Naive thymus-derived CD4-positive, alpha-beta T cell (primary cell): ENCODE data around the gene ZNF431. TPM values are rescaled to one million over a fixed set of nuclear protein-coding genes. Genes with fewer than 3 reads are reported as not detected.
"Not testable (repeated sequence)": the region's sequence is repeated elsewhere in the genome, so short reads cannot be mapped to it uniquely, and the experiment has no call there.

Source experiments
- ATAC-seq: fragments of 150-1000 bp; cut with Tn5 transposase; 2 replicates; pipeline ENCODE4 v1.10.0; 2021; ENCODE audit warnings: mild to moderate bottlenecking, moderate library complexity
- CTCF ChIA-PET: fragments of 350-600 bp; sonication (Branson Sonifier 250); formaldehyde crosslinking; loops from one replicate; lab custom pipeline; 2021; ENCODE audit warnings: antibody characterized with exemption; lab: Charles Lee
- POLR2A ChIA-PET: fragments of 350-600 bp; sonication (Branson Sonifier 250); formaldehyde crosslinking; loops from one replicate; lab custom pipeline; 2021; ENCODE audit warnings: antibody characterized with exemption, inconsistent platforms; lab: Charles Lee
- DNase-seq, 9 donors: peaks; one replicate each; pipeline versions ENCODE4 v3.0.0 to v3.0.0-alpha.2; 2020 to 2022; ENCODE audit warnings: mixed read lengths in 1 of 9
- H3K27ac ChIP-seq: one replicate; pipeline ENCODE4 v1.7.0; 2013; ENCODE audit warnings: mild to moderate bottlenecking, low read depth, low read length, moderate library complexity
- H3K27me3 ChIP-seq, 2 donors: one replicate each; pipeline ENCODE4 v1.7.0; 2013; ENCODE audit warnings: low read length in 2 of 2, mild to moderate bottlenecking in 2 of 2, moderate library complexity in 2 of 2; ENCODE audit not compliant: control insufficient read depth in 2 of 2, insufficient read depth in 2 of 2
- H3K36me3 ChIP-seq, 3 experiments: 1 replicate in 2 of 3; 2 replicates in 1 of 3; pipeline ENCODE4 v1.7.0; 2013; ENCODE audit warnings: low read length in 3 of 3, mild to moderate bottlenecking in 3 of 3, moderate library complexity in 1 of 3; ENCODE audit not compliant: insufficient read depth in 3 of 3, control insufficient read depth in 2 of 3
- H3K4me1 ChIP-seq, 2 donors: one replicate each; pipeline ENCODE4 v1.7.0; 2013; ENCODE audit warnings: low read length in 2 of 2, mild to moderate bottlenecking in 2 of 2, moderate library complexity in 1 of 2; ENCODE audit not compliant: control insufficient read depth in 2 of 2, insufficient read depth in 2 of 2
- H3K4me3 ChIP-seq: 2 replicates; pipeline ENCODE4 v1.7.0; 2013; ENCODE audit warnings: mild to moderate bottlenecking, low read length
- H3K9me3 ChIP-seq, 3 experiments: 1 replicate in 2 of 3; 2 replicates in 1 of 3; pipeline ENCODE4 v1.7.0; 2013; ENCODE audit warnings: low read length in 3 of 3; ENCODE audit not compliant: control insufficient read depth in 2 of 3
- H3K27ac Mint-ChIP-seq, 9 donors: one replicate each; pipeline ENCODE4 v1.8.0; 2020 to 2022; ENCODE audit warnings: mixed read lengths in 9 of 9, mild to moderate bottlenecking in 8 of 9, moderate library complexity in 5 of 9, inconsistent platforms in 2 of 9
- H3K27me3 Mint-ChIP-seq, 5 donors: one replicate each; pipeline ENCODE4 v1.8.0; 2021 to 2022; ENCODE audit warnings: mixed read lengths in 5 of 5, mild to moderate bottlenecking in 1 of 5
- H3K36me3 Mint-ChIP-seq, 5 donors: one replicate each; pipeline ENCODE4 v1.8.0; 2020 to 2022; ENCODE audit warnings: mixed read lengths in 5 of 5, mild to moderate bottlenecking in 3 of 5, inconsistent platforms in 1 of 5
- H3K4me1 Mint-ChIP-seq, 7 donors: one replicate each; pipeline ENCODE4 v1.8.0; 2020 to 2022; ENCODE audit warnings: mixed read lengths in 7 of 7, mild to moderate bottlenecking in 3 of 7, inconsistent platforms in 1 of 7
- H3K4me3 Mint-ChIP-seq, 10 donors: one replicate each; pipeline ENCODE4 v1.8.0; 2020 to 2022; ENCODE audit warnings: mild to moderate bottlenecking in 10 of 10, mixed read lengths in 10 of 10, moderate library complexity in 6 of 10, inconsistent platforms in 2 of 10
- H3K9me3 Mint-ChIP-seq, 11 donors: one replicate each; pipeline ENCODE4 v1.8.0; 2020 to 2022; ENCODE audit warnings: mixed read lengths in 11 of 11, mild to moderate bottlenecking in 4 of 11, inconsistent platforms in 1 of 11, moderate library complexity in 1 of 11
- intact Hi-C, 2 donors: fragments of 100-400 bp; cut with micrococcal nuclease; formaldehyde crosslinking; loops; one replicate each; pipeline ENCODE4 v1.15.1; 2023
- polyA plus RNA-seq, 2 donors: library from polyadenylated mRNA; unstranded; fragments of 300-500 nt; fragmentation: Illumina TruSeq; gene quantifications; one replicate each; pipeline ENCODE4 v1.2.3, GENCODE V29; 2021
- total RNA-seq, 6 experiments: library from RNA in 5 of 6; stranded (reverse) in 5 of 6; gene quantifications; 1 replicate in 5 of 6; 2 replicates in 1 of 6; pipeline ENCODE4 v1.2.3 and lab custom pipeline; 2021 to 2026

The ZNF431 gene
- total and polyA plus RNA-seq, 7 experiments from 2014 or later = 10.1 to 36.8 (median 22.6) TPM

GRCh38 chr19:21141006-21141405 lies 834 bp upstream of the ZNF431 start:
- H3K9me3 Mint-ChIP-seq, H3K4me3 ChIP-seq, H3K4me1 ChIP-seq, DNase-seq, ATAC-seq, H3K27me3 ChIP-seq, H3K27me3 Mint-ChIP-seq, H3K9me3 ChIP-seq: not testable (repeated sequence)
- CTCF ChIA-PET = interaction anchor here (0.5 kb wide), 1 partner anchor 365 kb away, joined by 3 read pairs; no protein-coding TSS in a partner anchor
- peak overlapping the region; percentile 44 for H3K27ac ChIP-seq
- POLR2A ChIA-PET = interaction anchor here (0.8 to 3.0 kb wide), 9 partner anchors 17 to 695 kb away, joined by 3 to 13 read pairs (median 8); partner anchors contain the start of genes ZNF429, ZNF43, ZNF430 and ZNF66
- peaks cover 11 to 36% (median 29%) of the 10 kb centered on the region in 5 donors for H3K36me3 Mint-ChIP-seq
- peak overlapping the region in 6 of 10 donors; percentile 1 to 97 (median 38) for H3K4me3 Mint-ChIP-seq
- intact Hi-C loops = loop anchor here (1.0 to 10.0 kb wide), 11 partner anchors 59 to 974 kb away; partner anchors contain the start of genes ZNF66 (in 2 of the 2), ZNF100 (in 1 of the 2), ZNF430 (in 1 of the 2) and ZNF486 (in 1 of the 2)
- peaks cover 0 to 18% (median 0%) of the 10 kb centered on the region in 3 experiments for H3K36me3 ChIP-seq
- peaks cover 20 to 62% (median 48%) of the 10 kb centered on the region in 7 donors for H3K4me1 Mint-ChIP-seq
- H3K27ac Mint-ChIP-seq = peak overlapping the region in 6 of 9 donors; percentile 48 to 97 (median 85)

DNA sequence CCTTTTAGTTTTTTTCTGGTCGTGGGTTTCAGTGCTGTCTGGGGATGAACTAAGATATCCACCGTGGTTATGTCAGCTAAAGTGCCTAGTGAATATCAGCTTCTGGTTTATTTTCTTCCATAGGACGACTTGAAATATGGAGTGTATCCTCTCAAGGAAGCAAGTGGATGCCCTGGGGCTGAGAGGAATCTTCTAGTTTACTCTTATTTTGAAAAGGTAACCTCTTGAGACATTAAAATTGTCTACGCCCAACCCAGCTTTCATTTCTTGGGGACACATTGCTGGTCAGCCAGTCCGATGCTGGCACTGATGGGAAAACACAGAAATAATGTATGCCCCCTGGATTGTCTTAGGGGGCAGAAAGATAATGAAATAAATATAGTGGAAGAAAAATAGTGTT lies 1.6 kb downstream of the ZNF431 start:
- CTCF ChIA-PET = no interaction called here
- Histone ChIP-seq H3K4me1 (peaks cover 3 to 6% of the 10 kb centered on the region in 2 donors), H3K27me3 (no peaks in the 10 kb centered on the region), H3K9me3 (no peaks in the 10 kb centered on the region), H3K4me3 (no peak overlapping the region), H3K27ac (no peak overlapping the region), H3K36me3 (peaks cover 0 to 33% (median 0%) of the 10 kb centered on the region in 3 experiments)
- DNase-seq (no peak), ATAC-seq (no peak)
- Mint-ChIP-seq H3K4me3 (peak overlapping the region; percentile 51 to 97 (median 83)), H3K27me3 (no peaks in the 10 kb centered on the region), H3K36me3 (peaks cover 15 to 59% (median 51%) of the 10 kb centered on the region in 5 donors), H3K27ac (peak overlapping the region; percentile 51 to 97 (median 76)), H3K9me3 (peaks cover 0 to 15% (median 0%) of the 10 kb centered on the region in 11 donors), H3K4me1 (peaks cover 20 to 70% (median 59%) of the 10 kb centered on the region in 7 donors)
- POLR2A ChIA-PET = interaction anchor here (0.6 to 3.0 kb wide), 5 partner anchors 122 to 1367 kb away, joined by 3 to 13 read pairs (median 4); partner anchors contain the start of gene ZNF708
- intact Hi-C loops = loop anchor here (2.0 to 10.0 kb wide), 8 partner anchors 61 to 976 kb away; partner anchors contain the start of genes ZNF100 (in 1 of the 2), ZNF486 (in 1 of the 2), ZNF493 (in 1 of the 2) and ZNF66 (in 1 of the 2)

DNA sequence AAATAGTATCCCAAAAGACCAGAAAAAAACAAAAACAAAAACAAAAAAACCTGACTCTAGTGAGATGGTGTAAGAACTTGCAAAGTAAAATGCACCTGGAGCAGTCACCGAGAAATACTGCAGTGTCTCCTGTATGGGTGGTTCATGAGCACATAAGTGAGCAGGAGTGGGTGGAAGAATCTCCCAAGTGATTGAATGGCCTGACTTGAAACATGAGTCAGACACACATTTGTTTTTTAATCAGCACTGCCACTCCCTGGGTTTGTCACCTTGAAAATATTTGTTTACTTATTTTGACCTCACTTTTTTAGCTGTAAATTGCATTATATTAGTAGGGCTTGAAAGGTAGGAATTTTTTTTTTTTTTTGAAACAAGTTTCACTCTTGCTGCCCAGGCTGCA lies 2.0 kb downstream of the ZNF431 start:
- no peak for ATAC-seq
- Histone ChIP-seq H3K9me3 (no peaks in the 10 kb centered on the region), H3K36me3 (peaks cover 0 to 33% (median 0%) of the 10 kb centered on the region in 3 experiments), H3K4me1 (peaks cover 3 to 6% of the 10 kb centered on the region in 2 donors), H3K27me3 (no peaks in the 10 kb centered on the region), H3K4me3 (no peak overlapping the region), H3K27ac (no peak overlapping the region)
- CTCF ChIA-PET = no interaction called here
- Mint-ChIP-seq H3K4me3 (peak overlapping the region in 7 of 10 donors; percentile 12 to 97 (median 95)), H3K4me1 (peaks cover 20 to 70% (median 63%) of the 10 kb centered on the region in 7 donors), H3K27me3 (no peaks in the 10 kb centered on the region), H3K9me3 (peaks cover 0 to 19% (median 0%) of the 10 kb centered on the region in 11 donors), H3K36me3 (peaks cover 15 to 64% (median 55%) of the 10 kb centered on the region in 5 donors), H3K27ac (peak overlapping the region in 2 of 9 donors; percentile 62 to 97)
- intact Hi-C loops = loop anchor here (2.0 to 10.0 kb wide), 8 partner anchors 61 to 977 kb away; partner anchors contain the start of genes ZNF100 (in 1 of the 2), ZNF486 (in 1 of the 2), ZNF493 (in 1 of the 2) and ZNF66 (in 1 of the 2)
- POLR2A ChIA-PET = interaction anchor here (0.6 to 0.8 kb wide), 2 partner anchors 122 to 257 kb away, joined by 3 to 4 read pairs; no protein-coding TSS in a partner anchor
- DNase-seq = no peak

GRCh38 chr19:21147540-21147939 lies 5.7 kb downstream of the ZNF431 start:
- H3K9me3 Mint-ChIP-seq = peaks cover 0 to 52% (median 3%) of the 10 kb centered on the region in 11 donors
- POLR2A ChIA-PET = no interaction called here
- no peak overlapping the region for H3K4me3 ChIP-seq
- ATAC-seq (no peak), DNase-seq (no peak)
- H3K36me3 ChIP-seq = peaks cover 0 to 60% (median 7%) of the 10 kb centered on the region in 3 experiments
- intact Hi-C loops = loop anchor here in 1 of 2 donors (10.0 kb wide), 2 partner anchors 153 to 223 kb away; partner anchors contain the start of gene ZNF85
- no peaks in the 10 kb centered on the region for H3K27me3 Mint-ChIP-seq
- peaks cover 14 to 58% (median 48%) of the 10 kb centered on the region in 7 donors for H3K4me1 Mint-ChIP-seq
- peak overlapping the region in 1 of 9 donors; percentile 54 for H3K27ac Mint-ChIP-seq
- CTCF ChIA-PET = no interaction called here
- H3K4me3 Mint-ChIP-seq = no peak overlapping the region
- H3K27me3 ChIP-seq = no peaks in the 10 kb centered on the region
- H3K4me1 ChIP-seq = peaks cover 3 to 4% of the 10 kb centered on the region in 2 donors
- H3K27ac ChIP-seq = no peak overlapping the region
- peaks cover 34 to 95% (median 90%) of the 10 kb centered on the region in 5 donors for H3K36me3 Mint-ChIP-seq
- no peaks in the 10 kb centered on the region for H3K9me3 ChIP-seq

- H3K9me3 ChIP-seq = no peaks in the 10 kb centered on the region
- H3K36me3 ChIP-seq = peaks cover 0 to 66% (median 7%) of the 10 kb centered on the region in 3 experiments
- POLR2A ChIA-PET = no interaction called here
Observed at GRCh38 chr19:21148681-21149080, 6.8 kb downstream of the ZNF431 start.

DNA sequence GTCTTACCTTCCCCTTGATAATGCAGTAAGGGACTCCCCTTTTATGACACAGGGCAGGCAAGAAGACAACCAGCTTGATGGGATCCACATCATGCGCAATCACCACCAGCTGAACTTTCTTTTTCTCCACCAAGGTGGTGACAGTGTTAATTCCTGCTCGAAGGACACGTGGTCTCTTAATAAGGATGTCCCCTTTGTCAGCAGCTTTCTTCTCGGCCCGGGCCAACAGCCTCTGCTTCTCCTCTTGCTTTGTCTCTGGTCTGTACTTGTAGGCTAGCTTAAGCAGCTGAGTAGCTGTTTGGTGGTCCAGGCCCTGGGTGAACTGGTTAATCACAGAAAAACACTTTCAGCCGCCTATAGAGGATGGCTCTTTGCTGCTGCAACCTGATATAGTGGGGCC lies 8.0 kb downstream of the ZNF431 start:
- H3K9me3 ChIP-seq = no peaks in the 10 kb centered on the region
- H3K27ac Mint-ChIP-seq = no peak overlapping the region
- no peaks in the 10 kb centered on the region for H3K27me3 ChIP-seq
- peaks cover 0 to 3% of the 10 kb centered on the region in 2 donors for H3K4me1 ChIP-seq
- DNase-seq = no peak
- intact Hi-C loops = loop anchor here in 1 of 2 donors (10.0 kb wide), 2 partner anchors 155 to 225 kb away; partner anchors contain the start of gene ZNF85
- no peak overlapping the region for H3K4me3 Mint-ChIP-seq
- peaks cover 0 to 37% (median 26%) of the 10 kb centered on the region in 7 donors for H3K4me1 Mint-ChIP-seq
- CTCF ChIA-PET = no interaction called here
- no peak overlapping the region for H3K27ac ChIP-seq
- H3K36me3 ChIP-seq = peaks cover 0 to 63% (median 7%) of the 10 kb centered on the region in 3 experiments
- ATAC-seq = no peak
- no peak overlapping the region for H3K4me3 ChIP-seq
- peaks cover 0 to 66% (median 5%) of the 10 kb centered on the region in 11 donors for H3K9me3 Mint-ChIP-seq
- H3K36me3 Mint-ChIP-seq = peaks cover 30 to 94% (median 85%) of the 10 kb centered on the region in 5 donors
- POLR2A ChIA-PET = interaction anchor here (1.0 kb wide), 1 partner anchor 8 kb away, joined by 3 read pairs; the partner anchor contains the start of gene ZNF431
- no peaks in the 10 kb centered on the region for H3K27me3 Mint-ChIP-seq

More at GRCh38 chr19:21148681-21149080, 6.8 kb downstream of the ZNF431 start:
- Mint-ChIP-seq H3K27me3 (no peaks in the 10 kb centered on the region), H3K27ac (no peak overlapping the region), H3K9me3 (peaks cover 0 to 63% (median 5%) of the 10 kb centered on the region in 11 donors), H3K36me3 (peaks cover 30 to 98% (median 94%) of the 10 kb centered on the region in 5 donors), H3K4me1 (peaks cover 4 to 46% (median 36%) of the 10 kb centered on the region in 7 donors), H3K4me3 (no peak overlapping the region)
- H3K27ac ChIP-seq = no peak overlapping the region
- no peak for ATAC-seq
- no peak for DNase-seq
- peaks cover 0 to 3% of the 10 kb centered on the region in 2 donors for H3K4me1 ChIP-seq
- intact Hi-C loops = loop anchor here in 1 of 2 donors (10.0 kb wide), 2 partner anchors 154 to 224 kb away; partner anchors contain the start of gene ZNF85
- no peak overlapping the region for H3K4me3 ChIP-seq
- CTCF ChIA-PET = no interaction called here
- no peaks in the 10 kb centered on the region for H3K27me3 ChIP-seq
